Astrocyte of the cerebellum (primary cell): ENCODE measurements around the gene XYLT1.

ENCODE experiments used
- DNase-seq: peaks from one replicate; pipeline ENCODE4 v3.0.0-alpha.2; 2011; ENCODE audit warnings: low read depth
- H3K4me3 ChIP-seq: 2 replicates; pipeline ENCODE4 v1.5.1; 2011; ENCODE audit warnings: mild to moderate bottlenecking, low read depth, low read length, moderate library complexity
- CTCF ChIP-seq: IDR thresholded peaks from 2 replicates; pipeline ENCODE4 v1.5.1; 2012; ENCODE audit warnings: low read length, low read depth, moderate library complexity, mild to moderate bottlenecking; ENCODE audit errors: missing control alignments
- in situ Hi-C: cut with HindIII; loops from 2 replicates; pipeline ENCODE4 v1.10.0; 2017; ENCODE audit warnings: low sequenced_read_pairs

The XYLT1 gene

GRCh38 chr16:17386229-17386628, 84.5 kb downstream of the XYLT1 start:
- no peak overlapping the region for H3K4me3 ChIP-seq
- no peak for TF ChIP-seq CTCF
- no peak for DNase-seq
- in situ Hi-C loops: no loop called here

- TF ChIP-seq CTCF: no peak
- in situ Hi-C loops: no loop called here
Measured at GRCh38 chr16:17384471-17384870, 86.3 kb downstream of the XYLT1 start.

GRCh38 chr16:17382949-17383863, 87.6 kb downstream of the XYLT1 start:
- H3K4me3 ChIP-seq: no peak overlapping the region
- no peak for TF ChIP-seq CTCF
- in situ Hi-C loops: no loop called here
- no peak for DNase-seq

More at GRCh38 chr16:17384471-17384870, 86.3 kb downstream of the XYLT1 start:
- no peak for DNase-seq
- no peak overlapping the region for H3K4me3 ChIP-seq

- no peak for DNase-seq
- no peak for TF ChIP-seq CTCF
- in situ Hi-C loops: no loop called here
- H3K4me3 ChIP-seq: no peak overlapping the region
Measured at GRCh38 chr16:17382514-17382913, 88.2 kb downstream of the XYLT1 start.

- in situ Hi-C loops: no loop called here
- TF ChIP-seq CTCF: no peak
- no peak overlapping the region for H3K4me3 ChIP-seq
- no peak for DNase-seq
Measured at GRCh38 chr16:17381784-17382183, 89.0 kb downstream of the XYLT1 start.

GRCh38 chr16:17380613-17381012, 90.1 kb downstream of the XYLT1 start:
- DNase-seq: no peak
- in situ Hi-C loops: no loop called here
- TF ChIP-seq CTCF: no peak
- H3K4me3 ChIP-seq: no peak overlapping the region
